ENCODE results near the gene MYPN. TPM values are rescaled to one million over a fixed set of nuclear protein-coding genes. Genes with fewer than 3 reads are reported as not detected.

MYPN gene
- total RNA-seq, 1 donor = 1.8 TPM

GRCh38 chr10:68176797-68177196 is 67.5 kb downstream of the MYPN start:
- Histone ChIP-seq H3K27ac (ENCODE audit: low read depth, low read length) (no peak overlapping the region), H3K4me2 (ENCODE audit: insufficient read depth, low read length) (no peak overlapping the region), H3K4me1 (ENCODE audit: insufficient read depth, low read length) (no peaks in the 10 kb centered on the region), H3K79me2 (ENCODE audit: insufficient read depth, low read length) (no peaks in the 10 kb centered on the region), H3K27me3 (ENCODE audit: insufficient read depth, low read length) (no peaks in the 10 kb centered on the region), H3K36me3 (ENCODE audit: insufficient read depth, low read length) (peaks cover 60% of the 10 kb centered on the region), H3K4me3 (ENCODE audit: insufficient read depth, low read length) (no peak overlapping the region), H4K20me1 (ENCODE audit: insufficient read depth, low read length) (no peaks in the 10 kb centered on the region), H2AFZ (ENCODE audit: low read length) (no peak overlapping the region), H3K9me3 (ENCODE audit: low read depth, low read length) (no peaks in the 10 kb centered on the region)
- DNase-seq (ENCODE audit: insufficient read length, low spot score, missing footprints) = no peak
- TF ChIP-seq CTCF (IDR thresholded peaks at IDR 0.05; ENCODE audit: extremely low read depth, low read depth, low read length) = no peak

GRCh38 chr10:68178592-68178991 is 69.3 kb downstream of the MYPN start:
- no peak for DNase-seq (ENCODE audit: insufficient read length, low spot score, missing footprints)
- Histone ChIP-seq H4K20me1 (ENCODE audit: insufficient read depth, low read length) (no peaks in the 10 kb centered on the region), H3K79me2 (ENCODE audit: insufficient read depth, low read length) (no peaks in the 10 kb centered on the region), H3K36me3 (ENCODE audit: insufficient read depth, low read length) (peaks cover 53% of the 10 kb centered on the region), H2AFZ (ENCODE audit: low read length) (no peak overlapping the region), H3K27me3 (ENCODE audit: insufficient read depth, low read length) (no peaks in the 10 kb centered on the region), H3K4me1 (ENCODE audit: insufficient read depth, low read length) (no peaks in the 10 kb centered on the region), H3K4me3 (ENCODE audit: insufficient read depth, low read length) (no peak overlapping the region), H3K27ac (ENCODE audit: low read depth, low read length) (no peak overlapping the region), H3K4me2 (ENCODE audit: insufficient read depth, low read length) (no peak overlapping the region), H3K9me3 (ENCODE audit: low read depth, low read length) (no peaks in the 10 kb centered on the region)
- no peak for TF ChIP-seq CTCF (IDR thresholded peaks at IDR 0.05; ENCODE audit: extremely low read depth, low read depth, low read length)

DNA sequence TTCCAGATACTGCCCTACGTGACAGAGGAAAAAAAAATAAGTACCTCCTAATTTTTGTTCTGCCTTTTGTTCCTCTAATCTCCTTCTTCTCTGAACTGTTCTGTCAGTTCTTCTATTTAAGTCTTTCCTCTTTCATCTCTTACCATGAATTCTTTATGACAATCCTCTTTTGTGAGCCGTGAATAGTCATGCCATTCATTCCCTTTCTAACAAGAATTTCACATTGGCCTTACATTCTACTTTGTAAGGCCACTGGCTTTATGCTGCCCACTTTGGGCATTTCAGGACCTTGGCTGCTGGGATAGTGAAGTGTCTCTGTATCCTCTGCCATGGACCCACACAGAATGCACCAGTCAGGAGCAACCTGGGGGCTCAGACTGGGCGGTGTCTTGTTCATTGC is 69.7 kb downstream of the MYPN start:
- H3K4me1 ChIP-seq (ENCODE audit: insufficient read depth, low read length) = no peaks in the 10 kb centered on the region
- no peak overlapping the region for H2AFZ ChIP-seq (ENCODE audit: low read length)
- no peak overlapping the region for H3K4me3 ChIP-seq (ENCODE audit: insufficient read depth, low read length)
- H3K27me3 ChIP-seq (ENCODE audit: insufficient read depth, low read length) = no peaks in the 10 kb centered on the region
- TF ChIP-seq CTCF (IDR thresholded peaks at IDR 0.05; ENCODE audit: extremely low read depth, low read depth, low read length) = no peak
- peaks cover 49% of the 10 kb centered on the region for H3K36me3 ChIP-seq (ENCODE audit: insufficient read depth, low read length)
- H3K4me2 ChIP-seq (ENCODE audit: insufficient read depth, low read length) = no peak overlapping the region
- no peaks in the 10 kb centered on the region for H3K79me2 ChIP-seq (ENCODE audit: insufficient read depth, low read length)
- H3K27ac ChIP-seq (ENCODE audit: low read depth, low read length) = no peak overlapping the region
- H3K9me3 ChIP-seq (ENCODE audit: low read depth, low read length) = no peaks in the 10 kb centered on the region
- no peaks in the 10 kb centered on the region for H4K20me1 ChIP-seq (ENCODE audit: insufficient read depth, low read length)
- DNase-seq (ENCODE audit: insufficient read length, low spot score, missing footprints) = no peak

DNA sequence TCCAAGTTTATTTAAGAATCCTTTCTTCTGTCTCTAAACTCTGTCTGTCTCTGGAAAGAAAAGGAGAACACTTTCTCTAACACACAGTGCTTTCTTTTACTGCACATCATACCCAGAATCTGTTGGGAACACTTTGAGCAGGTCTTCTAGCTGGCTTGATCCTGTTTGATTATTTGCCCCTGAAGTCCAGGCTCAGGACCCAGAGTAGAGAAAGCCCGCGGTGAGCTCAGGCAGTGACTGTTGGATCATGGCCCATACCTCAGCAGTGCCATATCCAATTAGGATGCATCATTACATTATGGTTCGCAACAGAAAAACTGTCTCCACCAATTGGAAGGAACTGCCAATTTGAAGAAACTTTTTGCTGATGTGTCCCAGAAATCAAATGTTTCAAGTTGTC is 71.2 kb downstream of the MYPN start:
- Histone ChIP-seq H3K4me2 (ENCODE audit: insufficient read depth, low read length) (no peak overlapping the region), H3K27me3 (ENCODE audit: insufficient read depth, low read length) (no peaks in the 10 kb centered on the region), H3K36me3 (ENCODE audit: insufficient read depth, low read length) (peaks cover 35% of the 10 kb centered on the region), H3K27ac (ENCODE audit: low read depth, low read length) (no peak overlapping the region), H3K4me3 (ENCODE audit: insufficient read depth, low read length) (no peak overlapping the region), H3K9me3 (ENCODE audit: low read depth, low read length) (no peaks in the 10 kb centered on the region), H3K79me2 (ENCODE audit: insufficient read depth, low read length) (no peaks in the 10 kb centered on the region), H3K4me1 (ENCODE audit: insufficient read depth, low read length) (no peaks in the 10 kb centered on the region), H2AFZ (ENCODE audit: low read length) (no peak overlapping the region), H4K20me1 (ENCODE audit: insufficient read depth, low read length) (no peaks in the 10 kb centered on the region)
- no peak for TF ChIP-seq CTCF (IDR thresholded peaks at IDR 0.05; ENCODE audit: extremely low read depth, low read depth, low read length)
- no peak for DNase-seq (ENCODE audit: insufficient read length, low spot score, missing footprints)
